Upper lobe of left lung (tissue), 4 donors: ENCODE results near the gene OR2J3.

ENCODE experiments used
- EP300 ChIP-seq, 4 donors: sonication (generic); formaldehyde crosslinking; IDR thresholded peaks; one replicate each; pipeline ENCODE4 v1.5.1; 2017; ENCODE audit warnings: antibody characterized with exemption in 4 of 4, control low read depth in 2 of 4
- POLR2A ChIP-seq, 4 donors: fragments of 450-650 bp; IDR thresholded peaks; one replicate each; pipeline ENCODE4 v1.5.1; 2016 to 2017; ENCODE audit warnings: antibody characterized with exemption in 4 of 4, mild to moderate bottlenecking in 2 of 4
- POLR2AphosphoS5 ChIP-seq, 2 donors: sonication (generic); formaldehyde crosslinking; IDR thresholded peaks; one replicate each; pipeline ENCODE4 v1.5.1; 2017; ENCODE audit warnings: antibody characterized with exemption in 2 of 2
- TF ChIP-seq, protein P1 (sequence below), 6 experiments: fragments of 450-650 bp in 4 of 6; fragments of 200-600 bp in 2 of 6; sonication (generic) in 2 of 6; IDR thresholded peaks; one replicate each; pipeline ENCODE4 v1.5.1; 2016 to 2019; ENCODE audit warnings: antibody characterized with exemption in 6 of 6

DNA sequence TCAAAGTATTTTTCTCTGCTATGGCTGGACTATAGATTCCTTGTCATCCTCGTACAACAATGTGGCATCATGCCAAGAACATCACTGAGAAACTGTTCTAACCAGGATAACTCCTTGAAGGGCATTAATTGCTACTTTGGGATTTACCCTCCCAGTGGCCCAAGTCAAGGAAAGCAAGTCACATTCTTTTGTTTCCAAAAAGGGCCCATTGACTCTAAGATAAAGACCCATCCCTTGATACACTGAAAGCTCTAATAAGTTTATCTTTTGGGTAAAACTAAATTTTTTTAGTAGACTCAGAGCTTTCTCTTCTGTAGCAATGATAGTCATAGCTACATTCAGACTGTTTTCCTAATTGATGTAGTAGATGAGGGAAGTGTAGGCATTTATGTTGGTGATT, at the start of gene OR2J3:
- TF ChIP-seq, protein P1, sequence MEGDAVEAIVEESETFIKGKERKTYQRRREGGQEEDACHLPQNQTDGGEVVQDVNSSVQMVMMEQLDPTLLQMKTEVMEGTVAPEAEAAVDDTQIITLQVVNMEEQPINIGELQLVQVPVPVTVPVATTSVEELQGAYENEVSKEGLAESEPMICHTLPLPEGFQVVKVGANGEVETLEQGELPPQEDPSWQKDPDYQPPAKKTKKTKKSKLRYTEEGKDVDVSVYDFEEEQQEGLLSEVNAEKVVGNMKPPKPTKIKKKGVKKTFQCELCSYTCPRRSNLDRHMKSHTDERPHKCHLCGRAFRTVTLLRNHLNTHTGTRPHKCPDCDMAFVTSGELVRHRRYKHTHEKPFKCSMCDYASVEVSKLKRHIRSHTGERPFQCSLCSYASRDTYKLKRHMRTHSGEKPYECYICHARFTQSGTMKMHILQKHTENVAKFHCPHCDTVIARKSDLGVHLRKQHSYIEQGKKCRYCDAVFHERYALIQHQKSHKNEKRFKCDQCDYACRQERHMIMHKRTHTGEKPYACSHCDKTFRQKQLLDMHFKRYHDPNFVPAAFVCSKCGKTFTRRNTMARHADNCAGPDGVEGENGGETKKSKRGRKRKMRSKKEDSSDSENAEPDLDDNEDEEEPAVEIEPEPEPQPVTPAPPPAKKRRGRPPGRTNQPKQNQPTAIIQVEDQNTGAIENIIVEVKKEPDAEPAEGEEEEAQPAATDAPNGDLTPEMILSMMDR (IDR thresholded peaks at IDR 0.05), result no peak
- TF ChIP-seq POLR2A (IDR thresholded peaks at IDR 0.05), result no peak
- no peak for TF ChIP-seq POLR2AphosphoS5 (IDR thresholded peaks at IDR 0.05)
- no peak for TF ChIP-seq EP300 (IDR thresholded peaks at IDR 0.05)
